Activated naive CD4-positive, alpha-beta T cell treated with anti-CD3 and anti-CD28 coated beads, Interleukin-2, amount 10 ng/mL, durations not matched to agents 5 hours and 36 hours (primary cell): ENCODE results near the gene RPS6KC1. TPM values are rescaled to one million over a fixed set of nuclear protein-coding genes. Genes with fewer than 3 reads are reported as not detected.

Source experiments
- total RNA-seq, 2 experiments: library from RNA; stranded (reverse); gene quantifications; one replicate each; pipeline ENCODE4 v1.2.3, GENCODE V29; 2021

The RPS6KC1 gene
- 1 to 10 TPM; 9.3 TPM for total RNA-seq

GRCh38 chr1:213051127-213051880 is at the start of gene RPS6KC1:
TSS of gene RPS6KC1 (plus strand) at chr1:213051241. CDS start at chr1:213051405, 164 bp downstream.

GRCh38 chr1:213015099-213016050 is 35.7 kb upstream of the RPS6KC1 start, which contains the start of gene ANGEL2:
TSS of gene ANGEL2 (minus strand) at chr1:213015867. CDS start at chr1:213015671, 196 bp downstream.

Other genes starting within 250 kb of the RPS6KC1 start
- gene SPATA45, start 203.6 kb upstream of the RPS6KC1 start, total RNA-seq, result not detected
- gene FLVCR1, start 193.0 kb upstream of the RPS6KC1 start, total RNA-seq, result 10 to 100 TPM; 10.9 to 13.0 TPM
- under 1 TPM; 0.15 to 0.24 TPM for gene VASH2, start 100.7 kb upstream of the RPS6KC1 start, total RNA-seq
- gene ANGEL2, start 35.4 kb upstream of the RPS6KC1 start, total RNA-seq, result 10 to 100 TPM; 44.2 to 45.2 TPM